Muscle layer of duodenum (tissue), 2 donors: ENCODE data around the gene BAHCC1.

Experiments used
- H3K27ac ChIP-seq: one replicate; pipeline ENCODE4 v1.7.0; 2013; ENCODE audit warnings: mild to moderate bottlenecking, low read length
- H3K27me3 ChIP-seq: one replicate; pipeline ENCODE4 v1.7.0; 2013; ENCODE audit warnings: low read depth, mild to moderate bottlenecking, control low read depth, low read length
- H3K36me3 ChIP-seq, 2 donors: one replicate each; pipeline ENCODE4 v1.7.0; 2013; ENCODE audit warnings: low read length in 2 of 2, control low read depth in 1 of 2, mild to moderate bottlenecking in 1 of 2; ENCODE audit not compliant: insufficient read depth in 2 of 2, control insufficient read depth in 1 of 2
- H3K4me1 ChIP-seq, 2 donors: one replicate each; pipeline ENCODE4 v1.7.0; 2013; ENCODE audit warnings: low read length in 2 of 2, mild to moderate bottlenecking in 2 of 2, control low read depth in 1 of 2, moderate library complexity in 1 of 2; ENCODE audit not compliant: insufficient read depth in 2 of 2, control insufficient read depth in 1 of 2
- H3K4me3 ChIP-seq, 2 donors: one replicate each; pipeline ENCODE4 v1.7.0; 2013; ENCODE audit warnings: low read length in 2 of 2, low read depth in 1 of 2, mild to moderate bottlenecking in 1 of 2
- H3K9me3 ChIP-seq, 2 donors: one replicate each; pipeline ENCODE4 v1.7.0; 2013; ENCODE audit warnings: low read length in 2 of 2, control low read depth in 1 of 2, mild to moderate bottlenecking in 1 of 2; ENCODE audit not compliant: control insufficient read depth in 1 of 2
- donor health status: healthy.

Gene BAHCC1

DNA sequence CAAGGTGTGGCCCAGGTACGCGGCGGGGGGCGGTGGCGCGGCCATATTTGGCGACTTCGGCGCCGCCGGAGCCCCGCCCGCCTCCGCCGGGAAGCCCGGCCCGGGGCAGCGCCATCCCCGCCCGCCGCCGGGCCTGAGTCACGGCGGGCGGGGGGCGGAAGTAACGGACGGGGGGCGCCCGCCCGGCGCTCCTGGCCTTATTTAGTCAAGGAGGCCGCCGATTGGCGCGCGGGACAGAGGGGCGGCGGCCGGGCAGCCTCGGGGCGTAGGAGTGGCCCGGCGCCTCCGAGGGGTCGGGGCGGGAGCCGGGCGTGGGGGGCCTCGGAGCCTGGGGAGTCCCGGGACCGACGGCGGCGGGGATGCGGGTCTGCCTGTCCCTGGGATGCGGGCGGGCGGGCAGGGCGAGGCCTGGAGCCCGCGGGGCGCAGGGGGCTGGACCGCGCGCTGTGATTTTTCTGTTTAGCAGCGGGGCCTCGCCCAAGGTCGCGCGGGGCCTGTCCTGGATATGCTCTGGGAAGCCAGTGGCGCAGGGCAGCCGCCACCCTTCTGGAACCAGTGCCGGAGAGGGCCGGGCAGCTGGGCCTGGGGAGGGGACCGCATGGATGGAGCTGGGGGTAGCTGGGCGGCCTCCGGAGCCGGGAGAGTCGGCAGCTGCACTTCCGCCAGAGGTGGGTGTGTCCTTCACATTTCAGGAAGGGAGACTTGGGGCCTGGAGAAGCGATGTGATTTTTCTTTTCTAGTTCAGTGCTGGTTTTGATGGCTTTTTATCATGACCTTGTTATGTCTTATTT is 119.7 kb downstream of the BAHCC1 start:
- H3K27ac ChIP-seq = peak overlapping the region; percentile 97
- peak overlapping the region; percentile 71 to 89 for H3K4me3 ChIP-seq
- H3K9me3 ChIP-seq = no peaks in the 10 kb centered on the region
- peaks cover 9 to 47% of the 10 kb centered on the region in 2 donors for H3K4me1 ChIP-seq
- H3K27me3 ChIP-seq = no peaks in the 10 kb centered on the region
- H3K36me3 ChIP-seq = peaks cover 18 to 23% of the 10 kb centered on the region in 2 donors

- peaks cover 12 to 17% of the 10 kb centered on the region in 2 donors for H3K36me3 ChIP-seq
- H3K9me3 ChIP-seq = no peaks in the 10 kb centered on the region
- peaks cover 9 to 47% of the 10 kb centered on the region in 2 donors for H3K4me1 ChIP-seq
- H3K27ac ChIP-seq = peak overlapping the region; percentile 79
- H3K4me3 ChIP-seq = peak overlapping the region; percentile 71 to 89
- H3K27me3 ChIP-seq = no peaks in the 10 kb centered on the region
Observed at GRCh38 chr17:81515530-81516041, 120.3 kb downstream of the BAHCC1 start.
